Measurements from ENCODE around the gene DAB2IP. TPM values are rescaled to one million over a fixed set of nuclear protein-coding genes. Genes with fewer than 3 reads are reported as not detected.

The DAB2IP gene
- total RNA-seq, 4 donors from 2014 or later: 42.0 to 93.4 (median 47.9) TPM

DNA sequence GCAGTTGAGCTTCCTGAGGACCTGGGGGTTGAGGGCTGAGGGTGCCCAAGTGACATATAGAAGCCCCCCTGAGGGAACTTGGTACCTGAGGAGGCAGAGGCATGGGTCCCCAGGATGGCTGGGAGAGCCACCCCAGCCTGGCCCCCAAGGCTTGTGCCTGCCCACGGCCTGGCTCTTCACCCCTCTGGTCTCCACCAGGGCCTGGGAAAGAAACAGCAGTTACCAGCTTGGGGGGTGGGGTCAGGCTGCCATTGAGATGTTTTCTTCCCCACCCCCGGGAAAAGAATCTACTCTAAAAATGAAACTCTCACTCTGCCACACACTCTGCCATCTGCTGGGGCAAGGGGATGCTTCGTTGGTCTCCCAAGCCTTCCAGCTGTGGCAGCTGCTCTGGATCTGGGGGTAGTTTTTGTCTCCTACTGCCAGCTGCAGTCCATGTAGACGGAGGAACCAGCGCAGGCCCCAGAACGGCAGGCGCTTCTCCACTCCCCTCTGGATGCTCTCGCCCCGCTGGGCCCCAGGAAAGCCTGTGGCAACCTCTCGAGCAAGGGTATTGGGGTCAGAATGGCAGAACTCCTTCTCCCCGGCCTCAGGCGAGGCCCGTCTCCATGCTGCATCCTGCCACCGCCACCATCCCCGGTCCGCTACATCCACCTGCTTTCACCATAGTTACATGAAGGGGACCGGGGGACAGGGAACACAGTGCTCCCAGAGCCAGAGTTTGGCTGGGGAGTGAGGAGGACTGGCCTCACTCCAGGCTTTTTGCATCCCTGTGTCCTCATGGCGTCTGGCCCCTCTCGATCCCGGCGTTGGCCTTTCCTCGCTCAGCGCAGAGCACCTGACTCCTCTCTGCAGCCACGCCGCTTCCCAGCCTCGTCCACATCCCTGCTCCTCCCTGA, 123.5 kb downstream of the DAB2IP start:
- Histone ChIP-seq H3K4me1 (peaks cover 0 to 33% (median 5%) of the 10 kb centered on the region in 3 donors), H3K36me3 (peaks cover 0 to 79% of the 10 kb centered on the region in 2 donors), H3K27me3 (no peaks in the 10 kb centered on the region), H3K4me3 (no peak overlapping the region), H3K27ac (peak overlapping the region in 1 of 4 donors; percentile 1), H3K9me3 (peaks cover 0 to 4% (median 0%) of the 10 kb centered on the region in 3 donors)
- 93% methylated on average over 9 of the region's 26 CpGs; no CpG with 5 or more reads in 1 of the 2 donors for WGBS, 2 donors (ENCODE audit: low coverage in 1 of 2)
- ATAC-seq: no peak
- TF ChIP-seq EP300 (IDR thresholded peaks at IDR 0.05): no peak
- no peak for TF ChIP-seq POLR2A (IDR thresholded peaks at IDR 0.05)
- TF ChIP-seq, protein P1, sequence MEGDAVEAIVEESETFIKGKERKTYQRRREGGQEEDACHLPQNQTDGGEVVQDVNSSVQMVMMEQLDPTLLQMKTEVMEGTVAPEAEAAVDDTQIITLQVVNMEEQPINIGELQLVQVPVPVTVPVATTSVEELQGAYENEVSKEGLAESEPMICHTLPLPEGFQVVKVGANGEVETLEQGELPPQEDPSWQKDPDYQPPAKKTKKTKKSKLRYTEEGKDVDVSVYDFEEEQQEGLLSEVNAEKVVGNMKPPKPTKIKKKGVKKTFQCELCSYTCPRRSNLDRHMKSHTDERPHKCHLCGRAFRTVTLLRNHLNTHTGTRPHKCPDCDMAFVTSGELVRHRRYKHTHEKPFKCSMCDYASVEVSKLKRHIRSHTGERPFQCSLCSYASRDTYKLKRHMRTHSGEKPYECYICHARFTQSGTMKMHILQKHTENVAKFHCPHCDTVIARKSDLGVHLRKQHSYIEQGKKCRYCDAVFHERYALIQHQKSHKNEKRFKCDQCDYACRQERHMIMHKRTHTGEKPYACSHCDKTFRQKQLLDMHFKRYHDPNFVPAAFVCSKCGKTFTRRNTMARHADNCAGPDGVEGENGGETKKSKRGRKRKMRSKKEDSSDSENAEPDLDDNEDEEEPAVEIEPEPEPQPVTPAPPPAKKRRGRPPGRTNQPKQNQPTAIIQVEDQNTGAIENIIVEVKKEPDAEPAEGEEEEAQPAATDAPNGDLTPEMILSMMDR (IDR thresholded peaks at IDR 0.05): no peak
- TF ChIP-seq POLR2AphosphoS5 (IDR thresholded peaks at IDR 0.05): no peak

DNA sequence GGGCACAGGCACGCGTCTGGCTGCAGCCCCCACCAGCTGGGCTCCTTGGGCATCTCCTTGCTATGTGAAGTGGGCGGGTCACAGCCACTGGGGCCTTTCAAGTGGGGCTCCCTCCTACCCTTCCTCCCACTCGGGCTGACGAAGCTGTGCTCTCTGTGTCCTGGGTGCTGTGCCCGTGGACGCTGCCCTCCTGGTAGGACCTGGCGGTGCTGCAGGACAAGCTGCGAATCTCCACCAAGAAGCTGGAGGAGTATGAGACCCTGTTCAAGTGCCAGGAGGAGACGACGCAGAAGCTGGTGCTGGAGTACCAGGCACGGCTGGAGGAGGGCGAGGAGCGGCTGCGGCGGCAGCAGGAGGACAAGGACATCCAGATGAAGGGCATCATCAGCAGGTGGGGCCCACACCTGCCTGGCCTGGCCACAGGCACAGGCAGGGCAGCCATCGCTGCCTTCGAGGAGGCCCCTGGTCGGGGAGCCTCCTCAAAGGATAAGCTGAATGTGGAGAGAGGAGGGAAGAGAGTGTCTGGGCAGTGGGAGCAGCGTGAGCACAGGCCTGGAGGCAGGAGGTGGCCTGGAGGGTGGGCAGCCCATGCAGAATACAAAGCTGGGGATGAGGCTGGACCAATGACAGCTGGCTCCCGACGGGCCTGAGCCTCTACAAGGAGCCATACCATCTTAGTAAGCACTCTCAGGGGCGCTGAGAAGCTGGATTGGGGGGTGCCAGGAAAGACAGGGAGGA, 124.7 kb downstream of the DAB2IP start:
- Histone ChIP-seq H3K27ac (no peak overlapping the region), H3K27me3 (no peaks in the 10 kb centered on the region), H3K9me3 (peaks cover 0 to 4% (median 0%) of the 10 kb centered on the region in 3 donors), H3K4me3 (no peak overlapping the region), H3K36me3 (peaks cover 0 to 77% of the 10 kb centered on the region in 2 donors), H3K4me1 (peaks cover 0 to 30% (median 3%) of the 10 kb centered on the region in 3 donors)
- TF ChIP-seq POLR2AphosphoS5 (IDR thresholded peaks at IDR 0.05) (no peak), EP300 (IDR thresholded peaks at IDR 0.05) (no peak), POLR2A (IDR thresholded peaks at IDR 0.05) (no peak)
- TF ChIP-seq, protein P1 (IDR thresholded peaks at IDR 0.05): no peak
- 91 to 98% methylated on average over 6 to 13 of the region's 23 CpGs for WGBS, 2 donors (ENCODE audit: low coverage in 1 of 2)
- ATAC-seq: no peak

DNA sequence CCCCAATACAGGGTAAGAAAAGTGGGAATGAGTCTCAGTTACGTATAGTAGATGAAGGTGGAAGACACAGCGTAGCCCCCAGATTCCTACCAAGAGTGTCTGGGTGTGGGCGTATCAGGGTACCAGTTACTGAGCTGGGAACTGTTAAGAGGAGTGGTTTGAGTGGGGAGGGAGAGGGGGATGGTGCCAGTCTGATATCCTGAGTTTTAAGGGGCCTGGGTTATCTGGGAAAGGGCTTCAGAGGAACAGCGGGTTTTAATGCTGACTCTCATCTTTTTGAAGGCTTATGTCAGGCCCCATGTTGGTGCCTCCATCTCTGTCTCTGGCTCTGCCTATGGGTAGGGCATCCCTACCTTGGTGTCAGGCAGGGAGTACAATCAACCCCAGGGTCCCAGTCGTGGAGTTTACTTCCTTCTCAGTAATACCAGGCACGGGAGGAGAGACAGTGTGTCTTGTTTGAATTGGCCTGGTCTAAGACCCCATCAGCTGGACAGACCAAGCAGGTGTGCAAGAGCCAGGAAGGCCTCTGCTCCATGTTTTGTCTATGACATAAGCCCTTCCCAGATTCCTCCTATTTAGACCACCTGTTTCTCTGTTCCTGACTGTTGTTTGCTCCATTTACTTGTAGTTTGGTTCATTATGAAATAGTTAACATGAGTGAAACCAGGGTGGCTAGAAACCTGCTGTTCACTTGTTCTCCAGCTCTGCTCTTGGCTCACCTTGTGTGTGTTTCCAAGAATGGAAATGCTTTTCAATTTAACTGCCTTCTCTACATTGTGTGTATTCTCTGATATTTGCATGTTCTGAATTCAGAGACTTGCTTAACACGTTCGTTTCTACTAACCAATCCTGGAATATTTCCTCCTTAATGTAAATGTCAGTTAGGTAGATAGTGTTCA, 125.6 kb downstream of the DAB2IP start:
- 97 to 98% methylated on average over 5 of the region's 8 CpGs for WGBS, 2 donors (ENCODE audit: low coverage in 1 of 2)
- peaks cover 0 to 77% of the 10 kb centered on the region in 2 donors for H3K36me3 ChIP-seq
- no peaks in the 10 kb centered on the region for H3K27me3 ChIP-seq
- peaks cover 0 to 4% (median 0%) of the 10 kb centered on the region in 3 donors for H3K9me3 ChIP-seq
- peaks cover 0 to 22% (median 0%) of the 10 kb centered on the region in 3 donors for H3K4me1 ChIP-seq
- H3K27ac ChIP-seq: no peak overlapping the region
- no peak for ATAC-seq
- H3K4me3 ChIP-seq: no peak overlapping the region
- no peak for TF ChIP-seq POLR2A (IDR thresholded peaks at IDR 0.05)
- TF ChIP-seq EP300 (IDR thresholded peaks at IDR 0.05): no peak
- TF ChIP-seq, protein P1 (IDR thresholded peaks at IDR 0.05): no peak
- TF ChIP-seq POLR2AphosphoS5 (IDR thresholded peaks at IDR 0.05): no peak

DNA sequence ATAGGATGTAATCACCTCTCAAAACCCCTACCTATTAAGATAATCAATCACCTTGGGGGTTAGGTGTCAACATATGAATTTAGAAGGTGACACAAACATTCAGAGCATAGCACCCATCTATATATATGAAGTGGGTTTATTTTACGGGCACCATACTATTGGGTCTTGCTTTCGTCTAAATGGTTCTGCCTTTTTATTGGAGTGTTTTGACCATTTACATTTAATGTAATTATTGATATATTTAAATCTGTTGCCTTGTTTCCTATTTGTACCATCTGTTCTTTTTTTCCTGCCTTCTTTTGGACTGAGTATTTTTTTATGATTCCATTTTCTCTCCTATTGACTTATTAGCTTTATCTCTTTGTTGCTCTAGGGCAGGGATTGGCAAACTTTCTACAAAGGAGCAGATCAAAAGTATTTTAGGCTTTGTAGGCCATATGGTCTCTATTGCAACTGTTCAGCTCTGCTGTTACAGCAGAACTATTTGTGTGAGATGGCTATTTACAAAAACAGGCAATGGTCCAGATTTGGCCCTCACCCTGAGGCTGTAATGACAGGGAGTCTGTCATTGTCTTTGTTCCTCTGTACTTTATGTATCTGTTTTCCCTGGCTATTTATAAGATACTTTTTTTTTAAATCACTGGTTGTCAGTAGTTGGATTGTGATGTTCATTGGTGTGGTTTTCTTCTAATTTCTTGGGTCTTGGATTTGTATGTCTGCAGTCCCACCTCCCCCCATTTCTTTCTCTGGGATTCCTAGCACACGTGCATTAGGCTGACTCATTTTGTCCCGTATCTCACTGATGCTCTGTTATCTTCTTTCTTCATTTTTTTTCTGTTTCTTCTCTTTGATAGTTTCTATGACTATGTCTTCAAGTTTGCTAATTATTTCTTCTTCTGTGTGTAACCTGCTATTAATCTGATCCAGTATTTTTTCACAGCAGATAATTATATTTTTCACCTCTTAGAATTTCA, 127.1 kb downstream of the DAB2IP start:
- TF ChIP-seq EP300 (IDR thresholded peaks at IDR 0.05): no peak
- Histone ChIP-seq H3K27me3 (no peaks in the 10 kb centered on the region), H3K27ac (peak overlapping the region in 2 of 4 donors; percentile 55 to 63), H3K36me3 (peaks cover 0 to 77% of the 10 kb centered on the region in 2 donors), H3K4me3 (no peak overlapping the region), H3K9me3 (peaks cover 0 to 4% (median 0%) of the 10 kb centered on the region in 3 donors), H3K4me1 (peaks cover 0 to 18% (median 0%) of the 10 kb centered on the region in 3 donors)
- no peak for ATAC-seq
- WGBS, 2 donors (ENCODE audit: low coverage in 1 of 2): 70 to 93% methylated on average over 3 to 4 of the region's 4 CpGs
